DMS153 treated with DMSO at 0.1 percent for 48 hours (cell line): ENCODE data around the gene ASAP2.
"Not testable (repeated sequence)": the region's sequence is repeated elsewhere in the genome, so short reads cannot be mapped to it uniquely, and the experiment has no call there.

Source experiments
- DNase-seq: peaks from one replicate; lab custom pipeline; 2025; ENCODE audit not compliant: unreplicated experiment; lab: John Stamatoyannopoulos, UW

The ASAP2 gene

DNA sequence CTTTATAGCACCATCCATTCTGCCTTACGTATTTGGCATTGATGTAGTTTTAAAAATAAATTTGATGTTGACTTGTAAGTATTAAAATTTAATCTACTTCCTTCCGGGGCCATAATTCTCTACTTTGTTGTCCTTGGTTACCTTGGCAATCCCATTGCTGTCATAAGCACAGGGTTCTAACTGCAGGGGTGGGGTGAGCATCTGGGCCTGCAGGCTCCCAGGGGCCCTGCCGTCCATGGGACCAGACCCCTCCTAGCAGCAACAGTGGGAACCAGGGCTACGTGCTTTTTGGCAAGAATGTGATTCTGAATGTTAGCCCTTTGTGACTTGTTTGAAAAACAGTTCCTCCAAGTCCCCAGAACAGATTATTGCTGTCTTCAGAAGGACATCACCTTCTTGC, 4.9 kb downstream of the ASAP2 start:
- DNase-seq, result no peak

DNA sequence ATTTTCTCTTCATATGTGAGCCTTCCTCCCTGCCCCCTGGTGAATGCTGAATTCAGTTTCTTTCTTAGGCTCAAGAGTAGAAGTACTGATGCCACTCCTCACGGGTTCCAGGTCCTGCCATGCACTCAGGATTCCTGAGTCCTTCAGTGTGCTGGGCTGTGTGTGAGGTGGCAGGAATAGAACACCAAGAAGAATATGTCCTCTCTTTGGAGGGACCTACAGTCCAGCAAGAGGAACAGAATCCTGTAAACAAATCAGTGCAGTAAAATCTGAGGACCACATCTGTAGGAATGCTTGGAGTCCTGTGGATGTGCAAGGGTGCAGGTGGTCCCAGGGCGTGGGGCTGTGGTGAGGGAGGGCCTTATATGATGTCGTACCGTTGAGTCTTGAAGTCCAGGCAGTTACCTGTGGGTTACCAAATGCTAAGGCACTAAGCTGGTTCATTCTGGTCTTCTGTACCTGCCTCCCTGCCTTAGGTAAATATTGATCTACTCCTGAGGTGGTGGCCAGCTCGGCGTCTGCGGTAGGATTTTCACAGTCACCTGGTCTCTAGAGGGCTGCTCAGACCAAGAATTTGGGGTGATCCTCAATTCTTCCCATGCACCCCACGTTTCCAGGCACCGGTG, 5.5 kb downstream of the ASAP2 start:
- DNase-seq, result no peak

DNA sequence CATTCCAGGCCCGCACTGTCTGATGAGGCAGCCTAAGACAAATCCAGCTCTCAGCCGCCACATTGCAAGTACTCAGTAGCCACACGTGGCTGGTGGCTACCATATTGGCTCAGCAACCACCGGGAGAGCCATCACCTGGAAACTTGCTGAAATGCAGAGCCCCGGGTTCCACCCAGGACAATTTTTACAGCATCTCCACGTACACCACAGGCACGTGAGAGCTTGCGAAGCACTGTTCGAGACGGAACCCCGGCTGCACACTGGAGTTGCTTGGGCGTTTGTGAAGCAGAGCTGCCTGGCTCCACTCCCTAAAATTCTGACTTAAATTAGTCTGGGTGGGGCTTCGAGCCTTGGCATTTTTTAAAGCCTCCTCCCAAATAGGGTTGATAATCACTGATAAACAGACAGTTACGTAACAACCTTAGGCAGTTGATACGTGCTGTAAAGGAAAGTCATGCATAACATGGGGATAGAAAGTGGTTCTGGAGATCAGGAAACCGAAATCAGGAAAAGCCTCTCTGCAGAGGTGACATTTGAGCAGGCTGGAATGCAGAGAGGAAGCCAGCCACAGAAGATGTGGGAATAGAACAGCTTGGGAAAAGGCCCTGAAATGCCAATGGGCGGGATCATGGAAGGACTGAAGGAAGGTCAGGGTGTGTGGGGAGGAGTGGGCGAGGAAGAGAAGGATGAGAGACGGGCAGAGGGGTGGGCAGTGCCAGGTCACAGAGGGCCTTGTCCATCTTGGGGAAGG, 6.2 kb downstream of the ASAP2 start:
- DNase-seq, result no peak

DNA sequence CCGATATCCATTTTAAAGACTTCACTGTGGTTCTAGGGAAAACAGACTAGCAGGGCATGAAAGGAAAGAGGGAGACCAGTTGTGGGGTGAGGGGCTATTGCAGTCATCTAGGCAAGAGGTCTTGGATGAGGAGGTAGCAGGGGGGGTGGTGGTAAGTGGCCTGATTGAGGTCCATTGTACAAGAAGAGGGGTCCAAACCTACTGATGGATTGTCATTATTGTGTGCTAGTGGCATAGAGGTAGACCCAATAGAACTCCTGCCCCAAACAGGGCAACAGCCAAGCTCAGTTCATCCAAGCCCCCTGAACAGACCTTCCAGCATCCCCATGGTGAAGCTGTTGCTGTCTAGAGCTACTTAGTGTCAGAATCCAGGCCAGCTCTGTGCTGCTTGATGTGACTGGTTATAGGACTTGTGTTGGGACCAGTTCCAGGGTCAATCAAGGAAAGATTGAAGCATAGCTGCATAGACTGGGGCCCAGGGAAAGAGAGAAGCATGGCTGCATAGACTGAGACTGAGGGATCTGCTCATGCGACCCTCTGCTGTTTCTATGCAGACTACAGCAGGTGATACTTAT, 7.0 kb downstream of the ASAP2 start:
- no peak for DNase-seq

DNA sequence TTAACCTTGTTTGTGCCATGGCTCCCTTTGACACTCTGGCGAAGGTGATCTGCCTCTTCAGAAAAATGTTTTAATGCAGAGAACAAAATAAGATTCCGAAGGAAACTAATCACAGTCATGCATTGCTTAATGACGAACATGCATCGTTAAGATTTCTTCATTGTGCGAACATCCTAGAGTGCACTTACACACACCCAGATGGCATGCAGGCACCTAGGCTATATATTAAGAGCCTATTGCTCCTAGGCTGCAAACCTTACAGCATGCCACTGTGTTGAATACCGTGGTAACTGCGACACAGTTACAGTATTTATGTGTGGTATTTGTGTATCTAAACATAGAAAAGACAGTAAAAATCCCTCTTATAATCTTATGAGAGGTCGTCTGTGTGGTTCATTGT, 8.3 kb downstream of the ASAP2 start:
- no peak for DNase-seq

DNA sequence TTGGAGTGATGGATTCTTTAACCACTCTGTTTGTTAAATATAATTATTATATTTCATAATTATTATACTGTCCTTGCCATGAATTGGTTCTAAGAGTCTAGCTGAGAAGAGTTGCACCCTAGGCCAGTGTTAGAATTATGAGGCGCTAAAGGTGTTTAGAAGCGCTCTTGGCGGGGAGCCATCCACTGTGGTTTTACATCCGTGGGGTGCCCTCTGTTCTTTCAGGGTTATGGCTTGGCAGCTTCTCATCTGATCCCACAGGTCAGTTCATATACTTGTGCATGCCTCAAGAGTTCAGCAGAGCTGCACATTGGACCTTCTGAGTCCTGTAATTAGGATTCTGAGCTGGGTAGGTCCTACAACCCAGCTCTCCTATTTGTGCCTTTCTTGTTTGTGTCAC, 9.1 kb downstream of the ASAP2 start:
- no peak for DNase-seq

DNA sequence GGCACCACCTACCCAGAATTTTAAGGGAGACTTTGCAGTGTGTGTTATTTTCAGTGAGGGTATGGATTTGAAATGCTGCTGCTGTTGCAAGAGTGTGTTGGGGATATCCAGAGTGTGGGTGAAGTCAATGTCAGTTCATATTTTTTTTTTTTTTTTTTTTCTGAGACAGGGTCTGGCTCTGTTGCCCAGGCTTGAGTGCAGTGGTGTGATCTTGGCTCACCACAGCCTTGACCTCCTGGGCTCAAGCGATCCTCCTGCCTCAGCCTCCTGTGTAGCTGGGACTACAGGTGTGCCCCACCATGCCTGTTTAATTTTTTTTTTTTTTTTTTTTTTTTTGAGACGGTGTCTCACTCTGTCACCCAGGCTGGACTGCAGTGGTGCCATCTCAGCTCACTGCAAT, 9.5 kb downstream of the ASAP2 start:
- DNase-seq, result not testable (repeated sequence)

DNA sequence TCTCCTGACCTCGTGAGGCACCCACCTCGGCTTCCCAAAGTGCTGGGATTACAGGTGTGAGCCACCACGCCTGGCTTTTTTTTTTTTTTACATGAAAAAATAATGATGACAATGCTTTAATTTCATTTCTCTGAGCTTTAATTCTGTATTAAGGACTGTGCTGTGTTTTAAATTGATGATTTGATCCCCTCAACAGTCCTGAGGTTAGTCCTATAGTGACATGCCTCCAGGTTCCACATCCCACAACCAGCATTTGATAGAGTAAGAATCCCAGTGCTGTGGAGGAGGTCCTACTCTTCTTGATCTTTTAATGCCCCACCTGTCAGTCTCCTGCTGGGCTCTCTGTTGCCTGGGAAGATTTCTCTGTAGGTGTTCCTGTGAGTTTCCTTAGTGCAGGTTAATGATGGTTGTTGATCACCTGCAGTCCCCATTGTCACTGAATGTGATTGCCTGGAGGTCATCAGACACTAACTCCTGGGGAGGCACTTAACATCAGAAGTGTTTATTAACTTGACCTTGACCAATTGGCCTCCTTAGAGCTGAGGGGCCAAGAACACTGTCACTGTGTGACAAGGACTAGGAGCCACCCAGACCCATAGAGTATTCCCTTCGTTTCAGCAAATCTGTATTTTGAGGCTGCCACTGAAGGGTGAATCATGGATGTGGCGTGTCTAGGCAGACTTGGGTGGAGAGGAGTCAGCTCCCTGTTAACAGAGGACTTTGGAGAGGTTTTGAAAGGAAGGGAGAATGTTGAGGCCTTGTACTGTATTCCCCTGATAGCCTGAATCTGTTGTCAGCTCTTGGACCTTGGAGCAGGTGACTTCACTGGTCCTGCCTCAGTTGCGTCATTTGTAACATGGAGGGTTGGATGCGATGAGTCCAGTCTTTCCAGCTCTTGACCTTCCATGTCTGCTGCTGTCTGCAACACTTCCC, 11.5 kb downstream of the ASAP2 start:
- DNase-seq, result no peak

DNA sequence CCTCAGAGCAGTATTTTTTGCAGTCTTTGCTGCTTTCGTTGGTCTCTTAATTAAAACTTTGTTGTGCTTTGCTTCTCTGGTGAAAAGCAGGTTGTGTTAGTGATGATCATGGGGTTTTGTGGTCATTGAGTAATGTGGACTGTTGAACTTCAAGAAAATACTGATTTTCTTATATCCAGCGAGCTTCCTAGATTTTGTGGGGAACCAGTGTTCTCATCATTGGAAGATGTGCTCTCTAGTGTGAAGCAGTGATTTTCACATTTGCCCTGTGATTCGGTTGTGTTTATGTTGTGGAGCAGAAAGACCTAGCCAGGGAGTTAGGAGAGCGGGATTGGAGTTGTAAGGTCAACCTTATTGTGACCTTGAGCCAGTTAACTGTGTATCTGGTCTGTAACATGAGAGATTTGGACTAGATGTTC, 12.4 kb downstream of the ASAP2 start:
- DNase-seq, result no peak

DNA sequence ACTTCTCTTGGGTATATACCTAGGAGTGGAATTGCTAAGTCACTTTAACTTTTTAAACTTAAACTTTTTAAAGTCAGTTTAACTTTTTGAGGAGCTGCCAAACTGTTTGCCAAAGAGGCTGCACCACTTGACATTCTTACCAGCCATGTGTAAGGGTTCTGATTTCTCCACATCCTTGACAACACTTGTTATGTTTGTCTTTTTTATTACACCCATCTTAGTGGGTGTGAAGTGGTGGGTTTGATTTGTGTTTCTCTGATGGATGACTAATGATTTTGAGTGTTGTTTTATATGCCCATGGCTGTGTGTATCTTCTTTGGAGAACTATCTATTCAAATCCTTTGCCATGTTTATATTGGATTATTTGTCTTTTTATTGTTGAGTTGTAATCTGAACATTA, 13.6 kb downstream of the ASAP2 start:
- DNase-seq, result no peak

DNA sequence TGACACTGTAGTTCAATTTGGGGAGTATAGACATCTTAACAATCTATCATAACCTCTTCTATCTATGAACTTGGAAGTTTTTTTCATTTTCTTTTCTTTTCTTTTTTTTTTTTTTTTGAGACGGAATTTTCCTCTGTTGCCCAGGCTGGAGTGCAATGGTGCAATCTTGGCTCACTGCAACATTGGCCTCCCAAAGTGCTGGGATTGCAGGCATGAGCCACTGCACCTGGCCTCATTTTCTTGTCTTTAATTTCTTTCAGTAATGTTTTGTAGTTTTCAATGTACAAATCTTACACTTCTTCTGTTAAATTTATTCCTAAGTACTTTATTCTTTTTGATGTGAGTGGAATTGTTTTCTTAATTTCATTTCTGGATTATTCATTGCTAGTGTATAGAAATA, 14.6 kb downstream of the ASAP2 start:
- no peak for DNase-seq

DNA sequence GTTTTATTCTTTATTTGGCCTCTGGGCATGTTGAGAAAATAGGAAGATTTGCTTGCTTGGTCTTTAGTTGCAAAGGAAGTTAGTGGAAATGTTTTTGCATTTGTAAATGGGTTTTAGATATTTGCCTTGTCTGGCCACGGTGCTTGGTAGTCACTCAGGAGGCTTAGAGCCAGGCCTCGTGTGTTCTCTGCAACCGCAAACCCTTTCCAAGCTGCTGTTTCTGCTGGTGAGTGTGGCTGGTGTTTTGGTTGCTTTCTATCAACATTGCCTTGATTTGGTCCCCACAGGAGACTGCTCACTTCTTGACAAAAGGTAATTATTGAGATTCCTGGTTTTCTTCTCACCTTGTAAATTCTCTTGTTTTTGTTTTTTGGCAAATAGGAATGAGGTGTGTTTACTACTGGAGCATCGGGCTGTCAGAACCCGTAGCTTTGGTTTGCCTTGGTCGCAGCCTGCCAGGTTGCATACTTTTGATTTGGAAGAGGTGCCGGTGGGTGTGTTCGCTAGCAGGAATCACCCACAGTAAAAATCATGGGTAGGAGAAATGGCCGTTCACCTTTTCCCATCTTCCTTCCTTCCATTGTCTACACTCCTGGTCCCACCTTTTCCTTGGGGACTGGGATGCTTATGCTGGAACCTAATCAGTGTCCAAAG, 15.8 kb downstream of the ASAP2 start:
- DNase-seq, result no peak

DNA sequence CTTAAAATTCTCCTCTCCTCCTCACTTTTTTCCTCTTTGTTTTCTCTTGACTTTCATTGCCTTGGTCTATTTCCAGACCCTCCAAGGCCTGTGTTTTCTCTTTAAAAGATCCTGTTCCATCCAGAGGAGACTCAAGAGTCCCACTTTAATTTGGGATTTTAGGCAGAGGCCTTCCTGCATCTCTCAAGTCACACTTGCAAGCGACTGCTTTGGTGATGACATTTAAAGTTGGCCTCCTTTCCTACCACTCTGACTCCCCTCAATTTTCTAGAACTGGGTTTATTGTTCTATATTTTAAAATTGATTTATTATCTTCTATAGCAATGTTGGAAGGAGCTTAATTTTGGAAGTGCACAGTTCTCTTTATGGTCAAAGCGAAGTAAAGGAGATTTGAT, 16.3 kb downstream of the ASAP2 start:
- DNase-seq, result no peak

DNA sequence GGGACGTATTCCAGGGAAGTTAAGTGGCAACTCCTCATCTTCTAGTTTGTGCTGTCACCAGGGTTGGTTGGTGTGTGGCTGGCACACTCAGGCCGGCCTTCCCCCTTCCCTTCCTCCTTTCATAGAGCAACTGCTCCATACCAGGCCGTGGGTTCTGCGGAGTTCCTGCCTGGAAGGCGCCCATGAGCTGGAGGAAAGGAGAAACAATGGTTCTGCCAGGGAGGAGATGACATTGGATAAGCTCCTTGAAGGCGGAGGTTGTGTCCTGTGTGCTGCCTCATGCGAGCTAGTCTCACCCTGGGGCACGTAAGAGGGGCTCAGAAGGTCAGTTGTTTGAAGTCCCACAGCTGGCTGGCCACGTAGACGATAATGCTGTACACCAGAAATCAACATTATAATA, 19.2 kb downstream of the ASAP2 start:
- no peak for DNase-seq

DNA sequence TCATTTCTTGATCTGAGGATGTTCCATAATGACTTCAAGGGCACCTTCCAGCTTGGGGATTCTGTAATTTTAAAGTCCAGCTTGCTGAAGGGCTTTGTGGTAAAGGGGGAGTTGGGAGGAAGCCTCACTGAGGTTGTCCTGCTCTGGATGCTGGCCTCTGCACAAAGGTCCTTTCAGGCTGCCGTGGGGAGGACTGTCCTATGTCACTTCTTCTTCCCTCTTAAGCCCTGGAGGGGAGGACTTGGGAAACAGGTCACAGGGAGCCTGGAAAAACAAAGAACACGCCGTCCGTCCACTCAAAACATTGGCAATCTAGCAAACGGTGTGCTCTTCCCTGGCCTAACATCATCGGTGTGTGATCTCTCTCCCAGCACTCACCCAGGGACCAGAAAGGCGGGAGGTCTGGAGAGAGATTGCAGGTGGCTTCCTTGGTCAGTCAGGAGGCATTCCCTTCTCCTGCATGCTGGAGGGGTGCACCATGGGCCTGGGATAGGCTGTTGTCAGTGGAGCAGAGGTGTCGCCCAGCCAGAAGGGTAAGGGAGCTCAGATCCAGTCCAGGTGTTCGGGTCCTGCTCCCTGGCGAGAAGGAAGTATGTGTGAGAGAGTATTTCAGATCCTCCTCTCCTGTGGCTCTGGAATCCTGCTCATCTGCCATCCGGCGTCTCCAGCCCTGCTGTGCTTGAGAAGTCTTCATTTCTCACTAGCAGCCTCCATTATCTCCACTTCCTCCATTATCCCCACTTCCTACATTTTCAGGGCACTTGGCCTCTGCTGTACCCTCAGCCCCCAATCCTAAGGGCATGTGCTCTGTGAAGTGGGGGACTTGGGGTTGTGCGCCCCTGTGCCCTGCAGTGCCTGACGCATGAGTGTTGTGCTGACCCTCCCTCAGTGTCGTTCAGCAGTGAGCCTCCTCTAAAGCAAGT, 20.1 kb downstream of the ASAP2 start:
- no peak for DNase-seq

DNA sequence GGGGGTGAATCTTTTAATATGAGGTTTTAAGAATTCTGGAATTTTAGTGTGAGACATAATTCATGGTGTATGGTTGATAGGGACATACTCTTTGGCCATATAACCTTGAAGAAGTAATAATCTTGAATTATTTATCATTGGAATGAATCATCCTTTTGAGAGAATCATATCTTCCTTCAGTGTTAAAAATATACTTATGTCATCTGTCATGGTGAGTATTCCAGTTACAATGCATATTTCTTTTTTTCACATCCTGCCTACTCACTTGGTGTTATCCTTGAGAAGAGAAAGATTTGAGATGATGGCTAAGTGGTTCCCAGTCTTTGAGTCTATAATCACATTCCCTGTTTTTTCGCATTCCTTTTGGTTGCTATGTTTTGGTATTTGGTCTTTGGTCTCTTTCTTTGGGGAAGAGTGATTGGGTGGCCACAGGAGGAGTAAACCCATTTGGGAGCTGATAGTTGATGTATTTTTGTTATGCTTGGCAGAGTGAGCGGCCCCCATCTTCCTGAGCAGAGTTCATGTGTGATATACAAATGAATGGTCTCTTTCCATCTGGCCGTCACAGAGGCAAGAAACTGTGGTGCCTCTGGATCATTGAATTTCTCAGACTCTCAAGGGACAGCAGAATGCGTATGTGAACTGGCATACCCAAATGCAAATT, 21.6 kb downstream of the ASAP2 start:
- DNase-seq, result no peak

DNA sequence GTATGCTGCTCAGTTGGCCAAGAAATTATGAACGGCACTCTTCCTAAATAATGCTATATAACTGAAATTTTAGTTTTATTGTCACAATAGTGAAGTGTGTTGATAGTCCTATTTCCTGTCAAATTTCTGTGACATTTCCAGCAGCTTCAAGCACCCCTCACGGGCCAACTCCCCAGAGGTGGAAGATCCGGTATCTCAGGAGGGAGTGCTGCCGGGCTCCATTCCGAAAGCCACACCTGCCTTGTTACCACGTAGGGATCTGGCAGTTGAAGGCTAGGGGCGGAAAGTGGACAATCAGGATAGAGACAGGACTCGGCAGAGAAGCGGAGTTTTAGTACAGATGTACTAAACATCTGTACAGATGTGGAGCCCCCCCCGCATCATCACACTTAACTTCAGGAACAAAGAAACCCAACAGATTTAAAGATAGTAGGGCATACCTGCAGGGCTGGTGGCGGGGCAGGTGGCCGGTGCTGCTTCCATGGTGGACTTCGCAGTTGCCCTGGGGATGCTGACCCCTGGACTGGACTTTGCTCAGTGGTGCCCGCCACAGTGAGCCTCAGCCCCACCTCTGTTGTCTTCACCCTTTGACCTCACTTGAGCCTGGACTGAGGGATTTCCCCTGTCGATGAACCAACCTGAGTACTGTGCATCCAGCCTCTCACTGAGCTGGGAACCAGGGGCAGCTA, 22.3 kb downstream of the ASAP2 start:
- no peak for DNase-seq

DNA sequence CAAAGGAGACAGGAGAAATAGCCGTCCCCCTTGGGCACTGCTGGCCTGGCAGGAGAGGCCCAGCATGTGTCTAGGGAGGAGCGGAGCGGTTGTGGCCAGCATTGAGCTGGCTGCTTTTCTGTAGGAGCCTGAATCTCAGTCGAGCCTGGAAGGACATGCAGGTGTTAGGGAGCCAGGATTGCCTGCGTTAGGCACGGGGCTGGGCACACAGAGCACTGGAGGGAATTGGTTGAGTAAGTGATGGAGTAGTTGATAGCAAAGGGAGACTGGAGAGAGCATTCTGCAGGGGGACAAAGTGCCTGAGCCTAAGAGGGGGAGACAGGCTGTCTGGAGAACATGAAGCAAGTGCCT, 22.8 kb downstream of the ASAP2 start:
- no peak for DNase-seq
